EL (cell line): ENCODE measurements around the gene ZNF827.
A peak's percentile ranks its signal among the peaks of the same experiment; 100 is the strongest.

Experiments
- DNase-seq: peaks from one replicate; pipeline ENCODE4 v3.0.0-alpha.2; 2016

ZNF827 gene

DNA sequence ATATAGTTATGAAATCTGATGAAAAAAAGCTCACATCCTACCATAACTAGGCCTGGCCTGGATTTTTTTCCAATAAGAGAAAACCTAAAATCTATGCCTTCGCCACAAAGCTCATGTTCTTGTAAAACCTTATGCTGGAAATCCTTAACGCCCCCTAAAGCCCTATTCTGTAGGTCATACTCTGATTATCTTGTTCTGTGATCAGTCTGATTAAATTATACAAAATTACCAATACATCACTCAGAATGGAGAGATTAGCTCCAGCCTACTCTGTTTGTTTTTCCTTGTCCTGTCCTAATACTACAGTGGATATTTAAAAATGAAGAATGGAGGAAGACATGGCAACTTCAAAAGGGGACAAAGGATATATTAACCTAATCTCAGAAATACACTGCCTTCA, 7.2 kb downstream of the ZNF827 start:
- DNase-seq: no peak

GRCh38 chr4:145930592-145930991, 8.0 kb downstream of the ZNF827 start:
- DNase-seq: no peak

DNA sequence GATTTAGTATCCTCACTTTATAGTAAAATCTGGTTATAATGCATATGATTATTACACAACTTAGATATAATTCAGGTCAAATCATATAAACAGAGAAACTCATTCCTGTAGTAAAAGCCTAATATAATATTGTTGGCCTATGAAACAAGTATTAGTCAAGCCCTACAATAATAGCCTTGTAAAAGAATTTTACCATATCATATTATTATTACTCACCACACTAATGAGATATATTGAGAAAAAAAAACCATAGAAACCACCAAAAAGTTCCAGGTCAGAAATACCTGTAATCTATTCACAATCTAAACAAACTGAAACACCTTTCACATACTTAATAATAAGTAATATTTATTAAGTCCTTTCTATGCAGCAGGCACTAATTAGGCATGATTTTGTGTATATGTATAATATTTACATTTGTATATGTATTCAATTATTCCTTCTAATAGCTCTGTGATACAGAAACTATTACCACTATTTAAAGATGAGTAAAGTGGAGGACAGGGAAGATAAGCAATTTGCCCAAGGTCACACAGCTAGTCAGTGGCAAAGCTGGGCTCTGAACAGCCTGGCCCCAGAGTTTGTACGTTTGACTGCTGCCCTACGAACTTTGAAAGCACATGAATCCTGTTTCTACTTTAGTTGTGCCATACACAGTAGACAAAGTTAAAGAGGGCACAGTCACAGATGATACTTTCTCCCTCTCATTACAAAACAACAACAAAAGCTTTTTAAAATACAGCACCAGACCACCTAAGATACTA, 9.0 kb downstream of the ZNF827 start:
- DNase-seq: no peak

- DNase-seq: no peak
Observed at GRCh38 chr4:145928748-145929147, 9.9 kb downstream of the ZNF827 start.

DNA sequence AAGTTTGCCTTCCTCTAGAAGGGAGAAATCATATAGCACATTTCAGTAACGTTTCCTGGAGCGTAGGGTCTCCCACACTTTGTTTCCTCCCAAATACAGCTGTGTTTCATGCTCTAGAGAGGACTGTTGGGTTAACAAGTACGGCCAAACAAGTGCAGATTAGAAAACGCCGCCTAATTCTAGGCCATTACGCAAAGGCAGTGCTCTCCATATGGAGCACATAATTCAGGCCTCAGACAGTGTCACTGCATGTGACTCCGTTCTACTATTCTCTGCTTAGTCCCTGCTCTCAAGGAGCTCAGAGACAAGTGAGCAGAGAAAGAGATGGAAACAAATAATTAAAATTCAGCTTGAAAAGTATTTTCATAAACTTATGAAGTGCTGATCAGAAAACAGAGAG, 11.6 kb downstream of the ZNF827 start:
- DNase-seq: no peak

DNA sequence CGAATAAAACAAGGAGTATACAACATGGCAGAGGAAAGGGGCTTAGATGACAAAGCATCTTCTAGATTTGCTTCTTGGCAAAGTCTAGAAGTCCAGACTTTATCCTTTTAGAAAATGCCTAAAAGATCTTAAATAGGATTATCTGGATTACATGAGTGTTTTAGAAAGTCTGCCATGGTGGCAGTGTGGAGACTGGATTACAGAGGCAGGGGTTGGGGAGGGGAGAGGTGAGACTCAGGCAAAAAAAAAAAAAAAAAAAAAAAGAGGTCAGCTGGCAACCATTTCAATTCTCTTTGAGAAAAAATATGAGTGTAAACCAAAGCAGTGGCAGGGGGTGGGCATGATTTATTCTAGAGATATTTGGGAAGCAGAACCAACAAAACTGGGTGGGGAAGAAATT, 17.4 kb downstream of the ZNF827 start:
- DNase-seq: no peak

- peak; percentile 89 for DNase-seq
Observed at GRCh38 chr4:145920205-145920604, 18.4 kb downstream of the ZNF827 start.

- no peak for DNase-seq
Observed at GRCh38 chr4:145912376-145912775, 26.2 kb downstream of the ZNF827 start.

GRCh38 chr4:145909773-145910172, 28.9 kb downstream of the ZNF827 start:
- no peak for DNase-seq

DNA sequence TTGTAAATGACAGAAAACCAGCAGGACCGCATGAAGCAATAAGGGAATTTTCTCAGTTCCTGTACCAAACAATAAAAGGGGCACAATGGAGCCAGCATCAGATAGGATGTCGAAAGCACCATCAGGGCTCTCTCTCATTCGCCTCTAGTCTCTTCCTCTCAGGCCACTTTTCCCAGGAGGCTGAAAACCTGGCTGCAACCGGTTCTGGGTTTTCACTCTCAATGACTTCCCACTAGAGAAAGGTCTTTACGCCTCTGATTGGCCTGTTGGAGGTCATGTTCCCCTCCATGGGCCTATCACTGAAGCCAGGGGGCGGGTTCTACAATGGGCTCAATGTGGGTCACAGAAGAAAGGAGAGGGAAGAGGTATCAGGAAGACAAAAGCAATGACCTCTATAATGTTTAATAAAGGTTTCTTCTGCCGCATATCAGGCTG, 29.3 kb downstream of the ZNF827 start:
- DNase-seq: peak; percentile 29

GRCh38 chr4:145907812-145908211, 30.8 kb downstream of the ZNF827 start:
- DNase-seq: no peak

GRCh38 chr4:145907390-145907789, 31.2 kb downstream of the ZNF827 start:
- no peak for DNase-seq

DNA sequence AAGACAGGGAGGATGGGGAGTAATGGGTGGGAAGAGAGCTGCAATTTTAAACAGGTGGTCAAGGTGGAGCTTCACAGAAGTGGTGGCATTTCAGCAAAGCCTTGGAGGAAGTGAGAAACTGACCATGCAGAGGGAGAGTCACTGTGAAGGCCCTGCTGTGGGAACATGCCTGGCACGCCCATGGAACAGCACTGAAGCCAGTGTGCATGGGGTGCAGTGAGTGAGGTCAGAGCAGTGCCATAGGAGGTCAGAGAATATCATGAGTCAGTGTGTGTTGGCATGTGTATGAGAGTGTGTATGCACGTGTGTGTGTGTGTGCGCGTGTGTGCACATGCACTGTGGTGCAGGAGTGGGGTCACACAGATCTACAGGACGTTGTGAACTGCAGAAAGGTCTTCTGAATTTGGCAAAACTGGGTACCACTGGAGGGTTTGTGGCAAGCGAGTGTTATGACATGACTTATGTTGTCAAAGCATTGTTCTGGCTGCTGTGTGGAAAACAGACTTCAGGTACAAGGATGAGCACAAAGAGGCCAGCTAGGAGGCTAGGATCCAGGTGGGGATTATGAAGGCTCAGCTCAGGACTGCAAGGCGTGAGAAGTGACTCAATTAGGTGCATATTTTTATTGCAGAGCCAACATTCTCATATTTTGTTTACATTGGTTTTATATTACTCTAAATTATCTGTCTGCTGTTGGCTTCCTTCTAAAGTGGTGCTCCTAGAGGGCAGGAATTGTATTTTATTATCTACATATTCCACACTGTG, 34.0 kb downstream of the ZNF827 start:
- no peak for DNase-seq

DNA sequence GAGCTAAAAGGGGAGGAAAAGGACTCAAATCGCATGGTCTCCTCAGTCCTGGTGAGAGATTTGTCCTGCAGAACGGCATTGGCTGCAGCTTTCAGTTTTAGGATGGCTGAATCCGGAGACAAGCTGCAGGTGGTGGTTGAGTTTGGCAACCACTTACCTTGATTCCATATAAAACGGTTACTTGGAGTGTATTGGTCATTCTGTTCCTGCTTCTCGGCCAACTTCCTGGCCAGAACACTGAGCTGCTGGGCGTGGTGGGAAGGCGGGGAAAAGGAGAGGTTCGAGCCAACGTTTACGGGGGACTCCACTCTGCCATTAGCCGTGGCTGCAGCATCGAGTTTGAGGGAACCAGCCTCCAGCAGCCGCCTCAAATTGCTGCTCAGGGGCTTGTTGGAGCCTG, 36.1 kb downstream of the ZNF827 start:
- no peak for DNase-seq

- no peak for DNase-seq
Observed at GRCh38 chr4:145899886-145900460, 38.6 kb downstream of the ZNF827 start.

- no peak for DNase-seq
Observed at GRCh38 chr4:145898926-145899531, 39.6 kb downstream of the ZNF827 start.

- no peak for DNase-seq
Observed at GRCh38 chr4:145898466-145898865, 40.2 kb downstream of the ZNF827 start.

GRCh38 chr4:145895056-145895455, 43.6 kb downstream of the ZNF827 start:
- no peak for DNase-seq

DNA sequence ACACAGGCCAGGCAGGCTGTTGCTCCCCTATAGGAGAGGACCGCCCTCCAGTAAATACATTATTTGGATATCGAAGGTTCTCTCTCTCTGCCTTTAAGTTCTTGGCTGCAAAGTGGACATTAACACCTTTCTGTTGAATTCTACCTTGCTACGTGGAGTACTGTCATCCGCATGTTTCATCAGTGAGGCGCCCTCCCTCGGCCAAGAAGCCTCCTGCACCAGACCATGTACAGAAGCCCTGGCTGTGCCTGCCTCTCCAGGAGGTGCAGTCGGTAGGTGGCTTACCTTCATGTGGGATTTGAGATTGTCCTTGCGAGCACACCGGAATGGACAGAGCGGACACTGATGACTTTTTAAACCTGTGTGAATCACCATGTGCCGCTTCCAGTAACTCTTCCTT, 46.7 kb downstream of the ZNF827 start:
- DNase-seq: no peak

- no peak for DNase-seq
Observed at GRCh38 chr4:145890689-145891088, 47.9 kb downstream of the ZNF827 start.

GRCh38 chr4:145888393-145888792, 50.2 kb downstream of the ZNF827 start:
- DNase-seq: no peak

- DNase-seq: peak; percentile 53
Observed at GRCh38 chr4:145887241-145887991, 51.2 kb downstream of the ZNF827 start.

- no peak for DNase-seq
Observed at GRCh38 chr4:145886871-145887240, 51.8 kb downstream of the ZNF827 start.
